HEK293 (cell line): ENCODE results near the gene CCDC69.

Source experiments
- CTCF ChIP-seq: fragments of 450-650 bp; formaldehyde crosslinking; IDR thresholded peaks from 2 replicates; pipeline ENCODE4 v1.5.1; 2016; ENCODE audit warnings: missing biosample characterization, missing genetic modification characterization
- ZBTB49 ChIP-seq: fragments of 450-650 bp; formaldehyde crosslinking; IDR thresholded peaks from 2 replicates; pipeline ENCODE4 v1.5.1; 2016; ENCODE audit warnings: missing biosample characterization, missing genetic modification characterization, low read depth
- ZNF214 ChIP-seq: fragments of 450-650 bp; formaldehyde crosslinking; IDR thresholded peaks from 2 replicates; pipeline ENCODE4 v1.5.1; 2017; ENCODE audit warnings: missing biosample characterization, mild to moderate bottlenecking, missing genetic modification characterization, borderline replicate concordance
- ZNF350 ChIP-seq: fragments of 450-650 bp; formaldehyde crosslinking; IDR thresholded peaks from 2 replicates; pipeline ENCODE4 v1.5.0; 2017; ENCODE audit warnings: missing biosample characterization, mild to moderate bottlenecking, missing genetic modification characterization
- ZNF449 ChIP-seq: fragments of 450-650 bp; formaldehyde crosslinking; IDR thresholded peaks from 2 replicates; pipeline ENCODE4 v1.5.1; 2017; ENCODE audit warnings: missing biosample characterization, mild to moderate bottlenecking, missing genetic modification characterization, moderate library complexity
- ZNF549 ChIP-seq: fragments of 450-650 bp; IDR thresholded peaks from 2 replicates; pipeline ENCODE4 v1.5.1; 2018; ENCODE audit warnings: missing biosample characterization, missing genetic modification characterization, mild to moderate bottlenecking, inconsistent platforms, moderate library complexity
- ZNF610 ChIP-seq: fragments of 450-650 bp; formaldehyde crosslinking; IDR thresholded peaks from 2 replicates; pipeline ENCODE4 v1.5.1; 2016; ENCODE audit warnings: missing biosample characterization, missing genetic modification characterization, borderline replicate concordance

GRCh38 chr5:151138114-151138513 is 85.8 kb downstream of the CCDC69 start:
- TF ChIP-seq CTCF (no peak), ZNF214 (tag by site-specific recombination) (no peak), ZNF610 (no peak), ZNF350 (no peak), ZNF549 (tag by site-specific recombination) (no peak), ZBTB49 (tag by site-specific recombination) (no peak), ZNF449 (tag by site-specific recombination) (no peak)
